Measurements from ENCODE around the gene MT1M.
"Not testable (repeated sequence)": the region's sequence is repeated elsewhere in the genome, so short reads cannot be mapped to it uniquely, and the experiment has no call there.

MT1M gene

DNA sequence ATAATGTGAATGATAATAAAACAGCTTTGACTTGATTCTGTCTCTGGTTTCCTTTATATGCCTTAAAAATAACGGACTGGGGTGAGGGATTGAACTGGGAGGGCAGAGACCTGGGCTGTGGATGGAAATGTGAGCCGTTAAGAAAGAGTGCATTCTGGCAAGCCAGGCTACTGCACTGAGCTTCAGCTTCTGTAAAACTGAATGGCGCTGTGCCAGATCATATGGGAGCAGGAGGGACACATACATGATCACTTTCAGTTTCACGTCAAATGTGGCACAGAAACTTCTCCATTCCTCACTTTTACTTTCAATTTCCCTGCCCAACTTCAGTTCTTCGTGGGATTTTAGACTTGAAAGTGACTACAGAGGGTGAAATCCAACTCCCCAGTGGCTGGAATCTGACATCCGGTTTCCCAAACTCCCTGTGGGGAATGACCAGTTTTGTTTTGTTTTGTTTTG is 23.0 kb upstream of the MT1M start:
- DNase-seq = no peak

- peak; percentile 14 for DNase-seq
Measured at GRCh38 chr16:56610017-56610608, 22.3 kb upstream of the MT1M start.

GRCh38 chr16:56610609-56611111 is 21.8 kb upstream of the MT1M start:
- DNase-seq = no peak

DNA sequence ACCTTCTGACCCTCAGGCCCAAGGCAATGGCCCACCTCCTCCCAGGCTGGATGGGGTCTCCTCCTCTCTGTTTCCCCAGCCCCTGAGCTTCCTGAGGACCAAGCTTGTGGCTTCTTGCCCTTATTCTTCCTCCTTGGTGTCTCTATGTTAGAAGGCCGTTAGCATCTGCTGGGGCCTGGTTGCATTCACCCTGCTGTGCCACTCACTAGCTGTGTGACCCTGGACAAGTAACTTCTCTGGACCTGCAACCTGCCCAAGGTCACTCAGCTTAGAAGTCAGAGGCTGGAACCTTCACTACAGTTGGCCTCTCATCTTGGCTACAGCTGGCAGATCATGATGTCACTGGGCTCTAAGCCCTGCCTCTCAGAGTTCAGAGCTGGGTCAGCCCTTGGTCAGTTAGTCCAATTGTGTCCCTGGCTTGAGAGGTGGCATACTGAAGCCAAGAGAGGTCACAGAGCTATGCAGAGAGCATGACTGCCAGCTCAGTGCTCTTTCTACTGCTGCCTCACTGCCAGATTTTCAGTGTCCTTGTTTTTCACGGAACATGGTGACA is 21.1 kb upstream of the MT1M start:
- DNase-seq = no peak

GRCh38 chr16:56613706-56614105 is 18.8 kb upstream of the MT1M start:
- DNase-seq = no peak

- DNase-seq = no peak
Measured at GRCh38 chr16:56614549-56614991, 17.9 kb upstream of the MT1M start.

DNA sequence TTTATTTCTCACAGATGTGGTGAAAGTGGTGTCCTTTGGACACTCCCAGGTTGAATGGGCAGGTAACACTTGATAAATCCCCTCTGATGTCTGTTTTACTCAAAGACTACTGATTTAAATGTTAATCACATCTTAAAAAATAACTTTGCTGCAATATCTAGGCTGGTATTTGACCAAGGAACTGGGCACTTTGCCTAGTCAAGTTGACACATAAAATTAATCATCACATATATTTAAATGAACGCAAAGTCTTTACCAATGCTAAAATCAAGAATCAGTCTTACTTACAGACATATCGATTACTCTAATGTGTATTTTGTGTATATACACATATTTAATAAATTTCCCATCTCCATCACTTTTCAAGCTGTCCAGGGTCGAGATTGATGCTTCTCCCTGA is 17.1 kb upstream of the MT1M start:
- DNase-seq = no peak

- no peak for DNase-seq
Measured at GRCh38 chr16:56616608-56617211, 15.7 kb upstream of the MT1M start.

DNA sequence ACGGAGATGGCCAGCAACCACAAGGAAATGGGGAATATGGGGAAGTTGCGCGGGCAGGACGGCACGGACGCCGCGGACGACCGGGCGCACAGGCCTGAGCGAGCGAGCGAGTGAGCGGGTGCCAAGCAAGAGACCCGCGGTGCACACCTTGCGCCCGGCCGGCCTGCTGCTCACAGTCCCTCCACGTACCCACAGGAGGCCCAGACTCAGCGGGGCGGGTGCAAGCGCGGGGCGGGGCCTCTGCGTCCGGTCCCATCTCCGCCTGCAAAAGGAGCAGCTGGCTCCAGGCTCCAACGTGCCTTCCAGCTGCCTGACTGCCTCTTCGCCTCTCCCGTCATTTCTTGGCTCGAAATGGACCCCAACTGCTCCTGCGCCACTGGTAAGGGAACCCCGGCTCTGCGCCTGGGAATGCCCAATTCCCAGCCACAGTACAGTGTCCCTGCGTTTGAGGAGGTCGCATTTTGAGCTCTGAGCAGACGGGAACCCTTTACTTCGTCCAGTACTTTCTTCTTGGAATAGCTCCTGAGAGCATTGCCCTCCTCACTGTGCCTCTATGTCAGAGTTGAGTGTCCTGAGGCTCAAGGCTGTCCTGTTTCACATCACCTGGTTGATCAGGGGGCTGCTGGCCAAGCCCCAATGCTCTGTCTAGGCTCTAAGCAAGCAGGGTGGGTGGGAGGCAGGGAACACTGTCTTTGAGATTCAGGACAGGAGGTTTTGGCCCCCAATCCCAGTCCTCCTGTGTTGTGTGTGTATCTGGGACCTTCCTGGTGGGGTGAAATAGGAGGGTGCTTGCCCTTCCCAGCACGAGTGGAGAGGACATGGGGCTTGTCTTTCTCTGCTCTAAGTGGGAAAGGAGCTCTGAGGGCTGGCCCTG is 15.0 kb upstream of the MT1M start:
- DNase-seq = no peak

GRCh38 chr16:56618138-56618537 is 14.3 kb upstream of the MT1M start:
- DNase-seq = no peak

- no peak for DNase-seq
Measured at GRCh38 chr16:56620339-56620897, 12.0 kb upstream of the MT1M start.

GRCh38 chr16:56621665-56622445 is 10.6 kb upstream of the MT1M start:
- DNase-seq = not testable (repeated sequence)

DNA sequence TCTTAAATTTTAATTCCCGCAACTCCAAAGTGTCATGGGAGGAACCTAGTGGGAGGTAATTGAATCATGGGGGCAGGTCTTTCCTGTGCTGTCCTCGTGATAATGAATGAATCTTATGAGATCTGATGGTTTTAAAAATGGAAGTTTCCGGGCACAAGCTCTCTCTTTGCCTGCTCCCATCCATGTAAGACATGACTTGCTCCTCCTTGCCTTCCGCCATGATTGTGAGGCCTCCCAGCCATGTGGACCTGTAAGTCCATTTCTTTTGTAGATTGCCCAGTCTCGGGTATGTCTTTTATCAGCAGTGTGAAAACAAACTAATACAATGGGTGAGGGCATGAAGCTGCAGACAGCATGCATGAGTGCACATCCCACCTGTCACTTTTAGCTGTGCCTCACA is 9.3 kb upstream of the MT1M start:
- not testable (repeated sequence) for DNase-seq

DNA sequence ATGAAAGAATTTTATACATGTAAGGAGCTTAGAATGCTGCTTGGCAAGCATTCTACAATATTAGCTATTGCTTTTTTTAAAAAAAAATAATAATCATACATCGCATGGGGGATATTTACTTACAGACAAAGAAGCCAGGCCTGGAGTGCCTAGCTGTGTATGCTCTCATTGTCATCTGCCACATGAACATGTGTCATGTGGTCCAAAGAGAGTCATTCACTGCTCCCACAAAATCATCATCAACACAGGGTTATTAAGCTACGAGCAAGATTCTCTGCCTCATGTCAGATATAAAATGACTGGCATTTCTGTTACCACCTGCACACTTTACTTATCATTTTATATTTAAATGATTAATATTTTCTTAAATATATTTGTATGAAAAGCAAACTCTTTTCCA is 8.8 kb upstream of the MT1M start:
- no peak for DNase-seq

DNA sequence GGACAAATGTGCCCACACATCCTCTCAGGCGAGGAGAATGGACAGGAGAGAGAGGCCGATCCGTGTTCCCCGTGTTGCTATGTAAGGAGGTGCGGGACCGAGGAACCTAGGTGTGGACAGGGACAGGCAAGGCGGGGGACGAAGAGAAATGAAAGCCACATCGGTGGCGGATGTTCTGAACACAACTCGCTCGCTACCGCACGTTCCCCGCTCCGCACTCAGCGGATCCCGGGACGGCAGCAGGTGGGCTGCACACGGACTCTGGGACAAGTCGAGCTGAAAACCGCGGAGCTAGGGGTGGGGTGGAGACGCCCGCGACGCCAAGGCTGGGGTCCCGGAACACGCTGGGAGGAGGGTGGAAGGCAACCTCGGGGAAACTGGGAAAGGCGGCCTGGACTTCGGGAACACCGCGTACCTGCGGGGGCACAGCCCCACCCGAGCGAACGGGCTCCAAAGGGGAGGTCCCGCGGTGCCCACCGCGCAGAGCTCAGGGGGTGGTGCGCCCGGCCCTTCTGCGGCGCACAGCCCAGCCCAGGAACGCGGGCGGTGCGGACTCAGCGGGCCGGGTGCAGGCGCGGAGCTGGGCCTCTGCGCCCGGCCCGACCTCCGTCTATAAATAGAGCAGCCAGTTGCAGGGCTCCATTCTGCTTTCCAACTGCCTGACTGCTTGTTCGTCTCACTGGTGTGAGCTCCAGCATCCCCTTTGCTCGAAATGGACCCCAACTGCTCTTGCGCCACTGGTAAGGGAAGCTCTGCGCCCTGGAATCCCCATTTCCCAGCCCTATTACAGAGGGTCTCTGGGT is 7.1 kb upstream of the MT1M start, which contains the start of gene MT1E:
MT1E (plus strand) TSS at position 642 of the 803 bp plus-strand sequence; CDS start at position 713, 71 bp downstream.
- peak; percentile 57 for DNase-seq

DNA sequence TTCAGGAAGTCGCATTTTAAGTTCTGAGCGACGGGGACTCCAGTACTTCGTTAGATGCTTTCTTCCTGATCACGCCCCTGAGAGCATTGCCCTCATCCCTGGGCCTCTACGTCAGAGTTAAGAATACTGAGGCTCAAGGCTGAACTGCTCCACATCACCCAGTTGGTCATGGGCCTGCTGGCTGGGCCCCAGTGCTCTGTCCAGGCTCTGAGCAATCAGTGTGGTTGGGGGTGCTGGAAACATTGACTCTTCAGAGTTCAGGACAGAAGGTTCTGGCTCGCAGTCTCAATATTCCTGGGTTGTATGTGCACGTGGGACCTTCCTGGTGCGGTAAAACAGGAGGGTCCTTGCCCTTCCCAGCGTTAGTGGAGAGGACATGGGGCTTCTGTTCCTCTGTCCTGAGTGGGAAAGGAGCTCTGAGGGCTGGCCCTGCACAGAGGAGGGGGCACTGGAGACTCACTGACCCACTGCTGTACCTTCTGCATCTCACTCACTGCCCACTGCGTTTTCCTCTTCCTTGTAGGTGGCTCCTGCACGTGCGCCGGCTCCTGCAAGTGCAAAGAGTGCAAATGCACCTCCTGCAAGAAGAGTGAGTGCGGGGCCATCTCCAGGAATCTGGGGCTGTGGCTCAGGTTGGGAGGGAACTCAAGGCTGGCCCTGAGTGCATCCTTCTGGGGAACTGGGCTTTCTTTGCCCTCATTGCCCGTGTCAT is 6.4 kb upstream of the MT1M start:
- peak; percentile 47 for DNase-seq

- DNase-seq = no peak
Measured at GRCh38 chr16:56626685-56627084, 5.8 kb upstream of the MT1M start.

- DNase-seq = no peak
Measured at GRCh38 chr16:56628486-56629350, 3.7 kb upstream of the MT1M start.

DNA sequence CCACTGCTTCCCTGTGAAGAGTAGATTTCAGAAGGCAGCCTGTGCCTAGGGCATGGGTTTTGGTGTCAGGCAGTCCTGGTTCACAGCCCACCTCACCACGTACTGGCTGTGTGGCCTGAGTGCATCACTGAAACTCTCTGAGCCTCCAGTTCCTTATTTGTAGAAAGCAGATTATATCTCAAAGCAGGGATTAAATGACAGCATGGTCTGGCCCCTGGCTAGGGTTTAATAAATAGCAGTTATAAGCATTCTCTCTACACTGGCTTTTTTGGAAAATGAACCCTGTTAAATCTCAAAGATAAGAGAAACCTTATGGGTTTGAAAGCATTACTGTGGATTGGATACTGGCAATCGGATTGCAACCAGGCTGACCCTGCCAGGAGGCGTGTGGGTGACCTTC is 2.9 kb upstream of the MT1M start:
- DNase-seq = no peak

GRCh38 chr16:56630134-56630533 is 2.3 kb upstream of the MT1M start:
- DNase-seq = no peak

Measured in NCI-H526 treated with DMSO at 0.1 percent for 48 hours (cell line).